Raji (cell line): ENCODE measurements around the gene ARID1A.
A peak's percentile ranks its signal among the peaks of the same experiment; 100 is the strongest.

Source experiments
- POLR2A ChIP-seq: IDR thresholded peaks from 2 replicates; pipeline ENCODE4 v1.6.1; 2011; ENCODE audit warnings: low read depth, low read length, control low read depth; ENCODE audit not compliant: insufficient read depth

ARID1A gene

DNA sequence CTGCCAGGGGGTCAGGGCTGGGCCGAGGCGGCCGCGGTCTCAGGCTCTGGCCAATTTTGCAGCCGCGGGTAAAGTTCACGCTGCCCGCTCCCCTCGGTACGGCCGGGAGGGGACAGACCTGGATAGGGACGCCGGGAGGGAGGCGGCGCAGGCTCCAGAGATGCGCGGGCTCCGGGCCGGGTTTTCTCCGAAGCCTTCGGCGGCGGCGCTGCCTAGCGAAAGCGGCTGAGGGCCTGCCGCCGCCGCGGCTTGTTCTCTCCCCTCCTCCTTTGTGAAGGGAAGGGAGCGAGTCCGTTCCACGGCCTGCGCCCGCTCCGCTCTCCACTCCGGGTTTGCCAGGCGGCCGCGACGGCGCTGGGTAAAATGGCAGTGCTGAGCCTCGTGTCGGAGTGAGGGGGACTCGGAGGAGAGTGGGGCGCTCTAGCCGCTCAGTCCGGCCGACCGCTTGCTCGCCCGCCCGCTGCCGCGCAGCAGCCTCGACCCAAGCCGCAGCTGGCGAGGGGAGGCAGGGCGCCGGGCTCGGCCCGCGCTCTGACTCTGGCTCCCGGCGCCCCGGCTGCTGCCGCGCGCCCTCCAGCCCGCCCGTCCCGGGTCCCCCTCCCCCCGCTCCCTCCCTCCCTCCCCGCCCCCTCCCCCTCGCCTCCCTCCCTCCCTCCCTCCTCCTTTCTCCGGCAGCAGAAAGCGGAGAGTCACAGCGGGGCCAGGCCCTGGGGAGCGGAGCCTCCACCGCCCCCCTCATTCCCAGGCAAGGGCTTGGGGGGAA, at the start of gene ARID1A:
ARID1A (plus strand) TSS at position 660 of the 763 bp plus-strand sequence. CDS start 389 bp downstream, outside the sequence.
- peak; percentile 99 for TF ChIP-seq POLR2A

DNA sequence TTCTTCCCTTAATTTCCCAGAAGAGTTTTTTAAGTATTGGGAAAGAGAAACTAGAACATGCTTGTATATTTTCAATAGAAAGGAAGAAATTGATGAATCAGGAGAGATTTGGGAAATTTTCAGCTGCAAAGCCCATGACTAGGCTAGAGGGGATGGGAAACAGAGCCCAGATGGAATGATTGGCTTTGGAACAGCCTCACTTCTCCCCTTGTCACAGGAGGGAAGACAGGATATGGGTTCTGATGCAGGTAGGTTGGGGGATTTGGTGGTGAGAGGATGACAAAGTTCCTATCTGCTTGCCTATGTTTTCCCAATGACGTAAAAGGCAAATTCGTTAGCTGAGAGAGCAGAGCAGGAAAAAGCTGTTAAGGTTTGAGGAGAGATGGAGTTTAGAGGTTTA, 31.0 kb upstream of the ARID1A start:
- no peak for TF ChIP-seq POLR2A

DNA sequence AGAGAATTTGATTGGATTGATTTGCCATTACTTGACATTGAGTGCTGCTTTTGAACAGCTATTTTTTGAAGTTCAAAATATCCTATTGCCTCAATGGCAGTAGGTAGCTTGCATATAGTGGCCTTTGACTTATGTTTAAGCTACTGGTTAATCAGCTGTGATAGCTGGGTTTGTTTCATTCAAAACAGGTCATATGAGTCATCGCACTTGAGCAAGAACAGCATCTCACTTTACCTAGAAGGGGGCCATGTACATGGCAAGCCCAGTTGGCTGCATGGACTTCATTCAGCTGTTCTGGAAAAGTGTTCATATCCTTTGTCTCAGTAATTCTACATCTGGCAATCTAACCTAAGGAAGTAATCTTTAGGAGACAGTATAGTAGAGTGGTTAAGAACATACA, 29.0 kb upstream of the ARID1A start:
- no peak for TF ChIP-seq POLR2A

DNA sequence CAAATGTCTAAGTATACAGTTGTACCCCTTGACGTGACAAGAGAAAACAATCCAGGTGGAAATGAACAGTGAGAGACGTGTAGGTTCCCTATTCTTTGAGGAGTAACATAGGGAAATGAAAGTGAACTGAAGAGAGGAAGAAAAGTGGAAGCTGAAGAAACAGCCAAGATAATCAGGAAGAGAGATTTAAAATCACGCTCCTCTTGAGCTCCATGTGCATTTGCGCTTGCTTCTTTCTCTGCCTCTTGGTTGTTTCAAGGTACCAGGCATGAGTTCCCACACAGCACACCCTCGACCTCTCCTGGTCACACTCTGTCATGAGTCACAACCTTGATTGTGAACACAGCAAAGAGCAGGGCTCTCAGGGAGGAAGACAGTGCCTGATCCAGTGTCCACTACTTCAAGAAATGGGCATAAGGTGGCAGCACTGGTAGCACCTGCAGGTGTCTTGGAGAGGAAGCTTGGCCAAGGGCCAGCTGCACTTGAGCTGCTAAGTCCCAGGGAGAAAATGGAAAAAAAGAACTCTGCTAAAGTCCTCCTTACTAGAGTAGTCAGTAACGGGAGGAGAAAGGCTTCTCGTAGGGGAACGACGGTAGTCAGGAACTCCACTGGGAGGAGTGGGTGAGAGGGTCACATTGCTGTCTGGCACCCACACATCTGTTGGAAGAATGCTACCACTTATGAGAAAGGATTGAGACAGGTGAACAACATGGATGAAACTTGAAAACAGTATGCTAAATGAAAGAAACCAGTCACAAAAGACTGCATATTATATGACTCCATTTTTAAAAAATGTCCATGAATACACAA, 18.3 kb upstream of the ARID1A start:
- peak; percentile 49 for TF ChIP-seq POLR2A

DNA sequence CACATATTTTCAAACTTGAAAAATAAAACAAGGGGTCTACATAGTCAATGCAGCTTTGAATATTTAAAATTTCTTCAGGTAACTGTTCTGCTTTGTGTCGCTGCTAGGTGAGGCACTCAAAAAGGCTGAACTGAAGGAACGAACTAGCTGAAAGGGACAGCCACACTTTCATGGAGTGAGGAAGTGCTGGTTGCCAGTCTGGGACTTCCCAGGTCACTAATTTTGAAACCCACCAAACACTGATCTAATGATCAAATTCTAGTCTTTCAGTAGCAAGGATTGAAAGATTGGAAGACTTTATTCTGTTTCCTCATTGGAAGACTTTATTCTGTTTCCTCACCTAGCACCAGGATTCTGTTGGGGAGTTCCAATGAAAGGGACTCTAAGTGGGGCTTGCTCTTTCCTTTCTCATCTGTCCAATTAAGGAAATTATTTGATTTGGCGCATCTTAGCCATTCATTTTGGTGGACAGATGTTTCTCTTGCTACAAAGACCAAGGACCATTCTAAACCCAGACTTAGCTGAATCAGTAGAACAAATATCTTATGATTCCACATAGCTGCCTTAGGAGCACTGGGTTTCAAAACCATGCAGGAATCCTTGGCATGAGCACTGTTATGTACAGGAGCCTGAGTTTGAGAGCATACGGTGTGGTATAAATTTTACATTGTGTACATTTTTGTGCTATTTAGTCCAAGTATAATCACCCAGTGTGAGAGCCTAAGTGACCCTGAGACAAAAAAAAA, 10.9 kb upstream of the ARID1A start:
- TF ChIP-seq POLR2A = no peak

DNA sequence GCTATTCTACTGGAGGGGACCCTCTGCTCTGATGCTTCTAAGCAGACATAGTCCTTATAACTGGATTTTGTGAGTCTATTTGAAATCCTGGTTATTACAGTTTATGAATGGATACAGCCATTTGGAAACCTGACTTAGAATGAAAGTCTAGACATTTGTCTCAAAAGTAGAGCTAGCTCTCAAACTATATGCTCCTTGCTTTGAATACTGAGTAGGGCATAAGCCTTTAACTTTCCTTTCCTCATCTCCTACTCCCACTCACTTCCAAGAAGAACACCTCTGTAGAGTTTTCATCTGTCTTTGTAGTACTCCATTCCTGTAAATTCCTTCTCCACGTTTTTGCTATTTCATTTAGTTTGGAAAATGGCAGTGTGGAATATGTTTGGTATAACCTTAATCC, 9.0 kb upstream of the ARID1A start:
- TF ChIP-seq POLR2A = no peak

DNA sequence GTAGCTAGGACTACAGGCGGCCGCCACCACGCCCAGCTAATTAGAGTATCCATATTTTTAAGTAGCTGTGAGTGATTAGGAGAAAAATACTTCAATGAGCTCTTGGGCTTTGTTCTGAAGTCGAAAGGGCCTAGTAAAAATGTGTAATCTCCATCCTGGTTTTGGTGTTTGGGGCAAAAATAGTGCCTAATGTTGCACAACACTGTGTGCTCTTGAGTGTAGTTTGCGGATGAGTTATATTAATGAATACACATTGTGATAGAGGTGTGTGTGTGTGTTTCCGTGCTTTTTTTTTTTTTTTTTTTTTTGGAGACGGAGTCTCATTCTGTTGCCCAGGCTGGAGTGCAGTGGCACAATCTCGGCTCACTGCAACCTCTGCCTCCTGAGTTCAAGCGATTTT, 6.3 kb upstream of the ARID1A start:
- no peak for TF ChIP-seq POLR2A

DNA sequence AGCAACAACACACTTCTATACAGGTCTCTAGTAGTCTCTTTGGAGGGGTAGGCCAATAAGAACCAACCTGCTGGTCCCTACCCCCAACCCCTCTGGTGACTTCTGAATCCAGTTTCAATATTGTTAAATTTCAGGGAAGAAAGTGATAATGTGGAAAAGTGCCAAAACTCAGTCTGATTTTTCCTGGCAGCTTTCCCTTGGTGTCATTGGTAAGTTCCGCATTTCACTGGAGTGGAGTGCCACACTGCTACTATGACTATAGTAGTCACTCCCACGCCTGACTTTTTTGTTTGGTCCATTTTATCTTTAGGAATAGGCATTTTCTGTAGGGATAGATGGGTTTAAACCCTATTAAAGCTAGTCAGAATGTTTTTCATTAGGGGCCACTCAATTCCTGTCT, 5.7 kb upstream of the ARID1A start:
- no peak for TF ChIP-seq POLR2A

DNA sequence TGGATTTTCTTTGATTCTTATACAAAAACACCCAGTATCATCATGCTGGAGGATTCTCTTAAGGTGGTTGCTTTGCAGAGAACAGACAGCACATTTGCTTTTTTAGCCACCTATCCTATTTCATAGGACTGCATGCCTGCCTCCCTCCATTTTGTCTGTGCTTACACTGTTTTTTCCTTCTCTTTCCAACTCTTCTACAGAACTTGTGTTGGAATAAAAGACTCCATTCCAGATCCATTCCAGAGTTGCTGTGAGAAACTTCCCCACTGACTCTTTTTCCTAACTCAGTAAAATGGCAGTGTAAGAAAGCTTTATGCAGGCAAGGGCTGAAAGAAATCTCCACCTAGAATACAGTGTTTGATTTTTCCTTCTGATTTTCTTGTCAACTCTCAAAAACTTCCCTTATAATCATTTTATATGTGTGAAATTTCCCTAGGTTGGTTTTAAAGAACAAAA, 5.2 kb upstream of the ARID1A start:
- no peak for TF ChIP-seq POLR2A

DNA sequence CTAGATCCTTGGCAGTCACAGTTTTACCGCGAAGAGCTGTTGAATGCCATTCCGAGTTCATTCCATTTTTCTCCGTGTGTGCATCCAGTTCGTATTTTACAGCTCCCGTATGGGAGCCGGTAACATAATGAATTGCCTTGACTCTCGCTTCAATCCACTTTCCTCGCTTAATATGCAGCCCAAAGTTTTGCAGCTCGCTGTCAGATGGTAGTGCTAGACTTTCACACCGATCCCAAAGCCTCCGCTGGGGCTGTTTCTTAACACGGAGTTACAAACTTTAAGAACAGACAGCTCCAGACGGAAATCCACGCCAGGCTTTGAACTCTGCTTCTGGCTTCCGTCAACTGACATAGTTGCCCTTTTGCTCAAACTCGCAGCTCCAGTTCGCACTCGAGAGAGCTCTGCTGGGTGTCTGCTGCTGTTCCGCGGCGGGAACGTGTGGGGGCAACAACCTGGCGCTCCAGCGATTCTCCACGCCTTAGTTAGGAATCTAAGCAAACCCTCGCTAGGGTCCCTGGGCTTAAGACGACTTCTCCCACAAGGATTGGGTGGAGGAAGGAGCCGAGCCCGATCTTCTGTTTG, 3.5 kb upstream of the ARID1A start:
- peak; percentile 90 for TF ChIP-seq POLR2A

DNA sequence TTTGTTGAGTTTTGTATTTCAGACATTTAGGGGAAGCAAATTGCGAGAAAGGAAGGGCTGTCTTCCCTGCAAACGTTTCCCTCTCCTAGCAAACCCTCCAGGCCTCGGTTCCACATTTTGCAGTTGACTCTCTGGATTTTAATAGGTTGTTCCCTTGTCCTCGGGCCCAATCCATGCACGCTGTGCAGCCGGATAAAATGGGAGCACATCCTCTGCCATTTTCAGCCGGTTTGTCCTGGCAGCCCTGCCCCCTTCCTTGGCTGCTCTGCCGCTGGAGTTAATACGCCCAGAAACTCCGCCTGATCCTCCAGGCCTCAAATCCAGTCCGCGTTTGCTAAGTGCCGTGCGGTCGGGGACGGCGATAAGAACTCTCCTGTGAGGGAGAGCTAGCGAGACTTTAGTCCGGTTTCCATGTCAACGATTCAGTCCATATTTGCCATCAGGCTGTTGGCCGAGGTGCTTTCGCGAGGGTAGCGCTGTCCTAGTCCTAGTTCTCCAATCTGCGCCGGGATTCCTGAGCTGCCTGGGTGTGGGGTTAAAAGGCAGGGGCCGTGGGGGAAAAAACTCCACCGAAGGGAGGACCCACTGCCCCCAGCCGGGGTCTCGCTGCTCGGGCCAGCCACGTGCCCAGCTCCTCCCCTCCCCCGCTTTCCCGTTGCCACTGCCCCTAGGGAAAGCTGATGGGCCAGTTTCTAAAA, 2.9 kb upstream of the ARID1A start:
- TF ChIP-seq POLR2A = peak; percentile 79

DNA sequence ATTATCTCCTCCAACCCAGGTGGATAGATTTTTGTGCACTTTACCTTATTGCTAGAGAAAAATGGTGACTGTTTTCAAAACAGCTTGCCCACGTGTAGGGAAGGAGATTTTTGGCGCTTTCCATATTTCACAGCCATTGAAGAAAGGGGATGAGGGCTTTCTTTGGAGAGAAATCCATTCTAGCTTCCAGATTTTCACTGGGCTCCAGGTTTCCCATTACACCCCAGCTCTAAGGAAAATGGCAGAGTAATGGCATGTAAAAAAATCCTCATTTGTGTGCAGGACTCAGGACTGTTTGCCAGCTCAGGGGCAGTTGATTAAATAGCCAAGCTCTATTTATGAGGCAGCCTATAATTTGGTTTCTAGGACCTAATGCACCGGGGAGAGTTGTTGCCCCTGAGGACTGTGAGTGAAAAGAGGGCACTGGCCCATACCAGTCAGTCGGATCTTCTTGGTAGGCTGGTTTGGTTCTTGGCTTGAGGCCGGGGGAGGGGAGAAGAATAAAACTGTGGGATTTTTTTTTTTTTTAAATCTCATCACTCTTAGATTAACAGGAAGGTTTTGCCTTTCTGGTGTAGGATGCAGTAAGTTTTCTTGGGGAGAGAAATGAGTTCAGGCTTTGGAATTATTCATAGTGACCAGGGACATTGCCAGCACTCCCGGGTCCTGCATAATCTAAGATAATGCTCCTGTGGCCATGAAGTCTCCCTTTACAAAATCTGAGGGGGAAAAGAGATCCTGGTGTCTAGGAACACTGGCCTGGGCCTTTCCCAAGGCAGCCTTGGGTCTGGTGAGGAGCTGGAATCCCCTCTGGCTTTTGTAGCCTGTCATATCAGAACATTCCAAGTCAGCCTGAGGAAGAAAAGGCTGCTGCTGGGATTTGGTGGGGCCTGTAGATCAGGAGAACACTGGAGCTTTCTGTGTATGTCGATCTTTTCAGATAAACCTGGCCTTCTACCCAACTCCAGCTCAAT, 1.9 kb upstream of the ARID1A start:
- no peak for TF ChIP-seq POLR2A

DNA sequence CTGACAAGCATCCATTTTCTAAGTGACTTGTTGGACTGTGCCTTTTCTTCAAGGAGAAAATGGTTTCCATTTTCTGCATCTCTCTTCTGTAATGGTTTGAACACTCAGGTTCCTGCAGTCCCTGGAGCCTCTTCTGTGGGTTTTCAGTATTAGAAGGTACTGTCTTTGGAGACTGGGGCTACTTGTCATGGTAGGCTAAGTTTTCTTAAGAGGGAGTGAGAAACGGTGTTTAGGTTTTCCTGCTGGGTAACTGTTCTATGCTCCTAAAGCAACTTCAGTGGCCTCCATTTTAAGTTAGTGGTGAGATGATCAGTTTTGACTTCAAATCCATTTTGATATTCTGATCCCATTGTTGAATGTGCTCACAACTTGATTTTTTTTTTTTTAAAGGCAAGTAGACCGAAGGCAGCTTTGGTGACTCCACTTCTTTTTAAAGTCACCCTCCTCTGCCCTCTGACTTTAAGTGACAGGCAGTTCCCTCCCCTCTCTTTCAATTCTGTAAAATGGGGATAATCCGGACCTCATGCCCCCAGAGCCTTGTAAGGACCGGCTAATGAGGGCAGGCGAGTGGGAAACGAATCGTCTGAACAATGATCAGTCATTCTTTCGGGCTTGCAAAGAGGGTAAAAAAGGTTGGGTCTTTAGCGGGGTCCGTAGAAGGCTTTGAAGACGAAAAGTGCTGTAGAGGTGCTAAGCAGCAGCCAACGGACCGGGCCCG, 1.0 kb upstream of the ARID1A start:
- peak; percentile 12; the same call in 1 of the 2 replicates for TF ChIP-seq POLR2A
